ENCODE results near the gene SCAI. TPM values are rescaled to one million over a fixed set of nuclear protein-coding genes. Genes with fewer than 3 reads are reported as not detected.
A peak's percentile ranks its signal among the peaks of the same experiment; 100 is the strongest.

SCAI gene
- total and polyA plus RNA-seq, 3 donors from 2014 or later, result 4.7 to 14.5 (median 12.8) TPM

DNA sequence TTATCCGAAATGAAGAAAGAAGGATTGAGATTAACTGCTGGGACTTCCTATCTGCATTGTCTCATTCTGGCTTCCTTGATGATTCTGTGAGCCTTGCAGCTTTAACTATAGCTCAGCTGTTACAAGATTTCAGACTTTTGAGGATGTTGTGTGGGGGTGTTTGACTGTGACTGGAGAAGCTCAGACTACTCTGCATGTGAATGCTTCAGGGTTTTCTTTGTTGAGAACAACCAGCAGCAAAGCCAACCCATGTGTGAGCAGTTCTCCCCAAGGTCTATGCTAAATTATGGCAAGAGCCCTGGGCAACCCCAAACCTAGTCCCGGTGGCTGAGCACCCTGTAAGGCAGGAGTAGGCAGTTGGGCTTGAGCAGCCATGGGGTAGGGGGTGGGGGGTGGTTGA, 8.4 kb upstream of the SCAI start:
- no peak overlapping the region for H3K27ac ChIP-seq
- no peaks in the 10 kb centered on the region for H3K9me3 ChIP-seq
- H3K36me3 ChIP-seq (ENCODE audit: low read depth, missing control alignments), result no peaks in the 10 kb centered on the region
- no peaks in the 10 kb centered on the region for H3K4me1 ChIP-seq
- no peak for DNase-seq
- no peak overlapping the region for H3K4me3 ChIP-seq
- intact Hi-C loops (cut with DNase I; ENCODE audit: low total_unique reads), result no loop called here
- H3K27me3 ChIP-seq, result no peaks in the 10 kb centered on the region
- WGBS, 2 donors, result 83 to 95% methylated on average over 1 to 2 of the region's 2 CpGs
- TF ChIP-seq, protein P1, sequence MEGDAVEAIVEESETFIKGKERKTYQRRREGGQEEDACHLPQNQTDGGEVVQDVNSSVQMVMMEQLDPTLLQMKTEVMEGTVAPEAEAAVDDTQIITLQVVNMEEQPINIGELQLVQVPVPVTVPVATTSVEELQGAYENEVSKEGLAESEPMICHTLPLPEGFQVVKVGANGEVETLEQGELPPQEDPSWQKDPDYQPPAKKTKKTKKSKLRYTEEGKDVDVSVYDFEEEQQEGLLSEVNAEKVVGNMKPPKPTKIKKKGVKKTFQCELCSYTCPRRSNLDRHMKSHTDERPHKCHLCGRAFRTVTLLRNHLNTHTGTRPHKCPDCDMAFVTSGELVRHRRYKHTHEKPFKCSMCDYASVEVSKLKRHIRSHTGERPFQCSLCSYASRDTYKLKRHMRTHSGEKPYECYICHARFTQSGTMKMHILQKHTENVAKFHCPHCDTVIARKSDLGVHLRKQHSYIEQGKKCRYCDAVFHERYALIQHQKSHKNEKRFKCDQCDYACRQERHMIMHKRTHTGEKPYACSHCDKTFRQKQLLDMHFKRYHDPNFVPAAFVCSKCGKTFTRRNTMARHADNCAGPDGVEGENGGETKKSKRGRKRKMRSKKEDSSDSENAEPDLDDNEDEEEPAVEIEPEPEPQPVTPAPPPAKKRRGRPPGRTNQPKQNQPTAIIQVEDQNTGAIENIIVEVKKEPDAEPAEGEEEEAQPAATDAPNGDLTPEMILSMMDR (IDR thresholded peaks at IDR 0.05), result no peak
- TF ChIP-seq POLR2A (IDR thresholded peaks at IDR 0.05), result no peak

DNA sequence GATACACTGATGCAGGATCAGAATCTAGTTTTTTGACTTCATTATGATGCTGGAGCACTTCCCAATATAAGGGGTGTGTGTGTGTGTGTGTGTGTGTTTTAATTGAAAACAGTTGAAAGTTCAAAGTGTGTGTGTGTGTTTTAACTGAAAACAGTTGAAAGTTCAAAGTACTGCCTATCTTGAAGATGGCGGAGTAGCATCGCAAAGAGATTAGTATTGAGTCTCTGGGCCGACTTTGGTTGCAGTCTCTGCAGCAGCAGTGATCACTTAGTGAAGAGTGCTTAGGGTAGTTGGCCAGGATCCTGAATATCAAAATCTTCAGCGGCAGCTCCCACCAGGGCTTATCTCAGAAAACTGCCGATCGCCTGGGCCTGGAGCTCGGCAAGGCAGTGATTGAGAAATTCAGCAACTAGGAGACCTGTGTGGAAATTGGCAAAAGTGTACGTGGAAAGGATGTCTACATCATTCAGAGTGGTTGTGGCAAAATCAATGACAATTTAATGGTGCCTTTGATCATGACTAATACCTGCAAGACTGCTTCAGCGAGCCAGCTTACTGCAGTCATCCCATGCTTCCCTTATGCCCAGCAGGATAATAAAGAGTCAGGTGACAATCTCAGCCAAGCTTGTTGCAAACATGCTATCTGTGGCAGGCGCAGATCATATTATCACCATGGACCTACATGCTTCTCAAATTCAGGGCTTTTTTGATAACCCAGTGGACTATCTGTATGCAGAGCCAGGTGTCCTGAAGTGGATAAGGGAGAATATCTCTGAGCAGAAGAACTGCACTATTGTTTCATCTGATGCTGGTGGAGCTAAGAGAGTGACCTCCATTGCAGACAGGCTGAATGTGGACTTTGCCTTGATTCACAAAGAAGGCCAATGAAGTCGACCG, 7.3 kb upstream of the SCAI start:
- TF ChIP-seq POLR2A (IDR thresholded peaks at IDR 0.05), result no peak
- TF ChIP-seq, protein P1 (IDR thresholded peaks at IDR 0.05), result no peak
- no peak overlapping the region for H3K4me3 ChIP-seq
- intact Hi-C loops (cut with DNase I; ENCODE audit: low total_unique reads), result no loop called here
- no peaks in the 10 kb centered on the region for H3K4me1 ChIP-seq
- no peaks in the 10 kb centered on the region for H3K36me3 ChIP-seq (ENCODE audit: low read depth, missing control alignments)
- peak; percentile 35 for DNase-seq
- no peaks in the 10 kb centered on the region for H3K27me3 ChIP-seq
- 74 to 75% methylated on average over 12 of the region's 12 CpGs for WGBS, 2 donors
- no peak overlapping the region for H3K27ac ChIP-seq
- no peaks in the 10 kb centered on the region for H3K9me3 ChIP-seq

DNA sequence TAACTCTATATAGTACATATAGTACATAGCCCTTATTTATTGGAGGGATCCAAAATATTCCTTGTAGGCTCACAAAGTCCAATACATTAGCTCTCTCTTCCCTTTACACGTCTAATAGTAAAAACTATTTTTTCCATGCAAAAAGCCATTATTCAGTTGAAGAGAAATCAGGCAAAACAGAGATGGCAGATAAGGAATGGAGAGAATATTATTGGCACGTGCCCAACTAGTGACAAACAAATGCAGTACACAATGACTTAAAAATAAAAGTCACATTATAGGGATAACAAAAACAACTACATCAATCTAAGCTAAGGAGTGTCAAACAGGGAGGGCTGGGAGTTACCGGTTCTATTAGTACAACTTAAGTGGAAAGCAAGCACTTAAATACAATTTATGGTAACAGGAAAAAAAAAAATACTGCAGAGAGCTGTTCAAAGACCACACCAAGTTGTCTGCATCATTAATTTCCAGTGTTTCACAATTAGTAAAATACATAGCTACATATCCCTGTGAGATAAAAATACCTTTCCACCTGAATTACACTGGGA, 4.1 kb upstream of the SCAI start:
- intact Hi-C loops (cut with DNase I; ENCODE audit: low total_unique reads), result loop anchor here (10.0 kb wide), 1 partner anchor 373 kb away; the partner anchor contains the start of genes NR6A1 and OLFML2A
- Histone ChIP-seq H3K4me3 (no peak overlapping the region), H3K4me1 (no peaks in the 10 kb centered on the region), H3K9me3 (no peaks in the 10 kb centered on the region), H3K27me3 (no peaks in the 10 kb centered on the region), H3K27ac (no peak overlapping the region), H3K36me3 (ENCODE audit: low read depth, missing control alignments) (no peaks in the 10 kb centered on the region)
- no peak for TF ChIP-seq POLR2A (IDR thresholded peaks at IDR 0.05)
- TF ChIP-seq, protein P1 (IDR thresholded peaks at IDR 0.05), result no peak
- DNase-seq, result no peak
- WGBS, 2 donors, result 78 to 82% methylated on average over 3 of the region's 3 CpGs

DNA sequence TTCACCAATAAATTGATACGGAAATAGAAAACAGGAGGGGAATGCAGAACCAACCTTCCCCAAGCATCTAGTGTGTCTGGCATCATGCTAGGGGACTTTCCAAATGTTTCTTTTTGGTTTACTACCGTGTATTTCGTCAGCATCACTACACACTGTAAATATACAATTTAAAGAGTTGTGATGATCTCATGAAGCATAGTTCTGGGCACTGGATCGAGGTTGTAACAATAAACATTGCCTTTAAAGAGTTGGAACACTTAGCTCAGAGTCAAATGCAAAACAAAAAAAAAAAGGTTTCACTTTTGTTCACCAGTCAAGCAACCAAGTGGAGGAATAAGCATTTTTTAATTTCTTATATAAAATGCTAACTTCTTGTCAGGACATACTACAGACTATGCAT, 2.9 kb upstream of the SCAI start:
- H3K27ac ChIP-seq, result no peak overlapping the region
- no peaks in the 10 kb centered on the region for H3K36me3 ChIP-seq (ENCODE audit: low read depth, missing control alignments)
- H3K4me1 ChIP-seq, result no peaks in the 10 kb centered on the region
- 61 to 63% methylated on average over 4 of the region's 4 CpGs for WGBS, 2 donors
- no peaks in the 10 kb centered on the region for H3K9me3 ChIP-seq
- intact Hi-C loops (cut with DNase I; ENCODE audit: low total_unique reads), result loop anchor here (10.0 kb wide), 1 partner anchor 371 kb away; the partner anchor contains the start of genes NR6A1 and OLFML2A
- no peak for TF ChIP-seq POLR2A (IDR thresholded peaks at IDR 0.05)
- TF ChIP-seq, protein P1 (IDR thresholded peaks at IDR 0.05), result no peak
- DNase-seq, result no peak
- H3K4me3 ChIP-seq, result no peak overlapping the region
- H3K27me3 ChIP-seq, result no peaks in the 10 kb centered on the region
